Caco-2 (cell line): ENCODE results near the gene PHYHIPL. TPM values are rescaled to one million over a fixed set of nuclear protein-coding genes. Genes with fewer than 3 reads are reported as not detected.
A peak's percentile ranks its signal among the peaks of the same experiment; 100 is the strongest.

Experiments used
- Bru-seq: library from RNA; stranded (reverse); fragments of 400-500 nt; gene quantifications from one replicate; lab custom pipeline; 2021; lab: Mats Ljungman, UMichigan
- BruChase-seq, 2 experiments: library from RNA; stranded (reverse); fragments of 400-500 nt; gene quantifications; one replicate each; lab custom pipeline; 2021; lab: Mats Ljungman, UMichigan
- BruUV-seq: library from RNA; stranded (reverse); fragments of 400-500 nt; replicated peaks from 2 replicates; lab custom pipeline; 2021; lab: Mats Ljungman, UMichigan
- CTCF ChIA-PET: fragments of 300-600 bp; sonication (Branson Sonifier 250); formaldehyde crosslinking; loops from one replicate; lab custom pipeline; 2022; ENCODE audit warnings: antibody characterized with exemption; lab: Charles Lee
- POLR2A ChIA-PET: fragments of 300-600 bp; sonication (Branson Sonifier 250); formaldehyde crosslinking; loops from one replicate; lab custom pipeline; 2022; ENCODE audit warnings: antibody characterized with exemption; lab: Charles Lee
- DNase-seq, 2 experiments: peaks; one replicate each; pipeline versions ENCODE4 v3.0.0 to v3.0.0-alpha.2; 2020 to 2022
- H3K27me3 ChIP-seq: replicated peaks from 2 replicates; pipeline ENCODE4 v1.6.0; 2011; ENCODE audit warnings: low read length; ENCODE audit not compliant: control insufficient read depth, insufficient read depth
- H3K36me3 ChIP-seq: 2 replicates; pipeline ENCODE4 v1.5.1; 2011; ENCODE audit warnings: low read length; ENCODE audit not compliant: control insufficient read depth, insufficient read depth
- H3K4me1 ChIP-seq: fragments of 250-450 bp; sonication (Bioruptor Pico); 2 replicates; pipeline ENCODE4 v1.5.1; 2020; ENCODE audit warnings: mild to moderate bottlenecking
- H3K4me3 ChIP-seq: 2 replicates; pipeline ENCODE4 v1.5.1; 2011; ENCODE audit warnings: low read depth, mild to moderate bottlenecking, control low read depth, low read length
- H3K9me3 ChIP-seq: fragments of 250-450 bp; sonication (Bioruptor Pico); 2 replicates; pipeline ENCODE4 v1.5.1; 2020; ENCODE audit warnings: mild to moderate bottlenecking, moderate library complexity
- H3K27ac Mint-ChIP-seq: one replicate; pipeline ENCODE4 v1.8.0; 2022; ENCODE audit warnings: mixed read lengths; ENCODE audit not compliant: unreplicated experiment
- H3K27me3 Mint-ChIP-seq: one replicate; pipeline ENCODE4 v1.8.0; 2022; ENCODE audit warnings: mixed read lengths; ENCODE audit not compliant: insufficient read depth, unreplicated experiment
- H3K36me3 Mint-ChIP-seq: one replicate; pipeline ENCODE4 v1.8.0; 2022; ENCODE audit warnings: mild to moderate bottlenecking, mixed read lengths; ENCODE audit not compliant: insufficient read depth, unreplicated experiment
- H3K4me1 Mint-ChIP-seq: one replicate; pipeline ENCODE4 v1.8.0; 2022; ENCODE audit warnings: low read depth, mixed read lengths; ENCODE audit not compliant: unreplicated experiment
- H3K4me3 Mint-ChIP-seq: one replicate; pipeline ENCODE4 v1.8.0; 2022; ENCODE audit warnings: mild to moderate bottlenecking, moderate library complexity, mixed read lengths; ENCODE audit not compliant: unreplicated experiment
- H3K9me3 Mint-ChIP-seq: one replicate; pipeline ENCODE4 v1.8.0; 2022; ENCODE audit warnings: mixed read lengths; ENCODE audit not compliant: unreplicated experiment
- CTCF ChIP-seq, 2 experiments: fragments of 200-600 bp in 1 of 2; IDR thresholded peaks; 1 replicate in 1 of 2; 2 replicates in 1 of 2; pipeline versions ENCODE4 v1.5.1 to v1.8.0; 2011 to 2022; ENCODE audit warnings: antibody characterized with exemption in 1 of 2, control low read depth in 1 of 2, inconsistent platforms in 1 of 2, low read depth in 1 of 2, low read length in 1 of 2, mild to moderate bottlenecking in 1 of 2, moderate library complexity in 1 of 2; ENCODE audit not compliant: insufficient read depth in 1 of 2, severe bottlenecking in 1 of 2, unreplicated experiment in 1 of 2
- intact Hi-C: fragments of 100-400 bp; cut with micrococcal nuclease; formaldehyde crosslinking; loops from one replicate; pipeline ENCODE4 v1.10.0; 2022; ENCODE audit not compliant: unreplicated experiment
- long read RNA-seq: library from polyadenylated mRNA; stranded (forward); transcript quantifications from one replicate; pipeline ENCODE4 v2.0.0, GENCODE V29; 2022
- total RNA-seq: library from RNA; stranded (reverse); gene quantifications from 2 replicates; pipeline ENCODE4 v1.2.3, GENCODE V29; 2022

The PHYHIPL gene
- total RNA-seq (48.1 and 50.2 TPM in 2 replicates), Bru-seq, nascent RNA (percentile 99 among the genes with signal in this experiment), BruChase-seq, experiment 1, labeled RNA remaining after a 2-hour chase (percentile 93 among the genes with signal in this experiment), BruChase-seq, experiment 2, labeled RNA remaining after a 6-hour chase (percentile 87 among the genes with signal in this experiment)
- long read RNA-seq, transcript PHYHIPL-202 (5 exons, 3,578 nt) = major isoform, 68 of 81 reads
- long read RNA-seq, partial matches to known transcripts = 1 of 81 reads
- long read RNA-seq, other reads (novel, unspliced or antisense) = 11 of 81 reads

- Histone ChIP-seq H3K9me3 (no peaks in the 10 kb centered on the region), H3K4me3 (peak within 1 kb of the TSS; percentile 97), H3K36me3 (peaks cover 2% of the 10 kb centered on the region; the same call in 1 of the 2 replicates), H3K27me3 (no peaks in the 10 kb centered on the region), H3K4me1 (peaks cover 39% of the 10 kb centered on the region)
- intact Hi-C loops = loop anchor here (1.0 to 10.0 kb wide), 12 partner anchors 50 to 662 kb away; partner anchors contain the start of gene BICC1
- Mint-ChIP-seq H3K4me1 (peaks cover 25% of the 10 kb centered on the region), H3K9me3 (no peaks in the 10 kb centered on the region), H3K27ac (peak within 1 kb of the TSS; percentile 60), H3K4me3 (peak within 1 kb of the TSS; percentile 90), H3K36me3 (peaks cover 16% of the 10 kb centered on the region), H3K27me3 (no peaks in the 10 kb centered on the region)
- no peak for TF ChIP-seq CTCF (IDR thresholded peaks at IDR 0.05; ENCODE audit: insufficient read depth in 1 of 2, low read depth in 1 of 2, low read length in 1 of 2, severe bottlenecking in 1 of 2, unreplicated experiment in 1 of 2)
- no TSS peak for BruUV-seq
- POLR2A ChIA-PET = interaction anchor here (0.6 to 1.1 kb wide), 3 partner anchors 174 to 541 kb away, joined by 3 to 4 read pairs (median 3); no protein-coding TSS in a partner anchor
- CTCF ChIA-PET = interaction anchor here (1.4 kb wide), 2 partner anchors 49 to 224 kb away, joined by 4 to 6 read pairs; no protein-coding TSS in a partner anchor
- DNase-seq = peak; percentile 77 to 84
Observed at GRCh38 chr10:59176241-59177030, at the start of gene PHYHIPL. PHYHIPL (plus strand) TSS chr10:59176643; CDS start chr10:59176854, 211 bp downstream.

GRCh38 chr10:59126991-59127390 is 49.5 kb upstream of the PHYHIPL start:
- H3K4me3 Mint-ChIP-seq = no peak overlapping the region
- Histone ChIP-seq H3K36me3 (no peaks in the 10 kb centered on the region), H3K9me3 (no peaks in the 10 kb centered on the region), H3K4me1 (peaks cover 33% of the 10 kb centered on the region), H3K27me3 (no peaks in the 10 kb centered on the region), H3K4me3 (no peak overlapping the region)
- peaks cover 13% of the 10 kb centered on the region for H3K9me3 Mint-ChIP-seq
- no peak for TF ChIP-seq CTCF (IDR thresholded peaks at IDR 0.05; ENCODE audit: insufficient read depth in 1 of 2, low read depth in 1 of 2, low read length in 1 of 2, severe bottlenecking in 1 of 2, unreplicated experiment in 1 of 2)
- BruUV-seq = no TSS peak
- H3K4me1 Mint-ChIP-seq = peaks cover 21% of the 10 kb centered on the region
- peak overlapping the region; percentile 86 for H3K27ac Mint-ChIP-seq
- ChIA-PET CTCF (interaction anchor here (1.3 to 1.4 kb wide), 2 partner anchors 49 to 160 kb away, joined by 3 to 4 read pairs; partner anchors contain the start of gene PHYHIPL), POLR2A (no interaction called here)
- H3K27me3 Mint-ChIP-seq = no peaks in the 10 kb centered on the region
- DNase-seq = peak; percentile 58 to 63
- intact Hi-C loops = loop anchor here (1.0 kb wide), 3 partner anchors 8 to 54 kb away; partner anchors contain the start of gene PHYHIPL
- H3K36me3 Mint-ChIP-seq = no peaks in the 10 kb centered on the region

GRCh38 chr10:59127991-59128390 is 48.5 kb upstream of the PHYHIPL start:
- DNase-seq = no peak
- peaks cover 21% of the 10 kb centered on the region for H3K4me1 Mint-ChIP-seq
- Histone ChIP-seq H3K9me3 (no peaks in the 10 kb centered on the region), H3K4me1 (peaks cover 33% of the 10 kb centered on the region), H3K4me3 (no peak overlapping the region), H3K27me3 (no peaks in the 10 kb centered on the region), H3K36me3 (no peaks in the 10 kb centered on the region)
- H3K27me3 Mint-ChIP-seq = no peaks in the 10 kb centered on the region
- no peak overlapping the region for H3K4me3 Mint-ChIP-seq
- no TSS peak for BruUV-seq
- ChIA-PET CTCF (interaction anchor here (1.3 to 1.4 kb wide), 2 partner anchors 48 to 161 kb away, joined by 3 to 4 read pairs; partner anchors contain the start of gene PHYHIPL), POLR2A (no interaction called here)
- peaks cover 13% of the 10 kb centered on the region for H3K9me3 Mint-ChIP-seq
- no peak overlapping the region for H3K27ac Mint-ChIP-seq
- TF ChIP-seq CTCF (IDR thresholded peaks at IDR 0.05; ENCODE audit: insufficient read depth in 1 of 2, low read depth in 1 of 2, low read length in 1 of 2, severe bottlenecking in 1 of 2, unreplicated experiment in 1 of 2) = no peak
- intact Hi-C loops = loop anchor here (1.0 kb wide), 3 partner anchors 9 to 176 kb away; no protein-coding TSS in a partner anchor
- no peaks in the 10 kb centered on the region for H3K36me3 Mint-ChIP-seq
